NAMALWA (cell line): ENCODE data around the gene ATP4A.

Source experiments
- DNase-seq: peaks from one replicate; pipeline ENCODE4 v3.0.0-alpha.2; 2015; ENCODE audit warnings: low spot score

ATP4A gene

DNA sequence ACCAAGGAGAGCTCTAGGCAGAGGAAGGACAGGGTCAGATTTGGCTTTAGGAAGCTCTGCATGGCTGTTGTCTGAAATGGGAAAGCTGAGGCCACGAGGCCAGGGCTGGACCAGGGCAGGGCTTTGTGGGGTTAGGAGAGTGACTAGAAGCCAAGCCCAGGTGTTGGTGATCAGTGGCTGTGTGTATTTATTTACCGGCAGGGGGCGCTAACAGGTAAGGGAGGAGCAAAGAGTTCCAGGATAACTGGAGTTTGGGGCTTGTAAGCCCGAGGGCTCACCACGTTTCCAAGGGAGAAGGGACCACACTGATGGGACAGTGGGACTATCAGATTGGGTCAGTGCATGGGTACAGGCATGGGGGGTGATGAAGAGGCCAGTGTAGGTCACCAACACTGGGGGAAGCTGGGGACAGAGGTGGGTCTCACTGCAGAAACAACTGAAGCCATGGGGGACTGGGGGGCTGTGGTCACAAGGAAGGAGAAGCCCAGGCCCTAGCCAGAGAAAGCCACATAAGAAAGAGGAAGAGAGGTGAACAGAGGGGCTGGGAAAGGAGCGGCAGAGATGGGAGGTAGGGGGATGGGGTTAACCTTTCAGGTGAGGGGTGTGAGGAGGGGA lies 14.2 kb downstream of the ATP4A start:
- DNase-seq: peak; percentile 85

DNA sequence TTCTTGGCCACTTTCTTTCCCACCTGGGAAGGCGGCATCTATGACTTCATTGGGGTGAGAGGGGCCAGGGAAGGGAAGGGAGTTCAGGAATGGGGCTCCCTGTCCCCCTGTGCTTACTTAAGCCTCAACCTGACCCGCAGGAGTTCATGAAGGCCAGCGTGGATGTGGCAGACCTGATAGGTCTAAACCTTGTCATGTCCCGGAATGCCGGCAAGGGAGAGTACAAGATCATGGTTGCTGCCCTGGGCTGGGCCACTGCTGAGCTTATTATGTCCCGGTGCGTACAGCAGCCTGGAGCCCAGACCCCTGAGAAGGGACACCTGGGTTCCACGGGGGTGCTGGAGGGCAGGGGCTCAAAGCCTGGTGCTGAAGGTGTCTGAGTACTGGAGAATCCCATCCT lies 16.9 kb downstream of the ATP4A start:
- DNase-seq: no peak

DNA sequence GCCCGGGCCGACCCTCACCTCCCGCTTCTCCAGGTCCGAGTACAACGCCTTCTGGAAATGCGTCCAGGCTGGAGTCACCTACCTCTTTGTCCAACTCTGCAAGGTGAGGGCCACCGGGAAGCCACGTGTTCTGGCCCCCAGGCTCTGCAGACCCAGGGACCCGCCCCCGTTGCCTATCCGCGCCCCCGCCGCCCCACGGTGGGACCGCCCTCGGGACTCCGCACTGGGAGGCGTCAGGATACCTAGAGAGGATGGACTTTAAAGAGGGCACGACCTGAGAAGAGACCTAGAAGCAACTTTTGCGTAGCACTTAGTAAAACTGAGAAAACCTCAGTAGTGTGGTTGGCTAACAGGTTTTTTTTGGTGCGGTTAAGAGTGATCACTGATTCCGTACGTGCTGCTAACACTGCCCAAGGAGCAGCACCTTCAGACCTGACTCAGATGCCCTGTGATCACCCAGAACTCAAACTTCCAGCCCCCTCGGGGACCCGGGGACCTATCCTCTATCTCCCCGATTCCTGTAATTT lies 17.5 kb downstream of the ATP4A start:
- DNase-seq: peak; percentile 49

DNA sequence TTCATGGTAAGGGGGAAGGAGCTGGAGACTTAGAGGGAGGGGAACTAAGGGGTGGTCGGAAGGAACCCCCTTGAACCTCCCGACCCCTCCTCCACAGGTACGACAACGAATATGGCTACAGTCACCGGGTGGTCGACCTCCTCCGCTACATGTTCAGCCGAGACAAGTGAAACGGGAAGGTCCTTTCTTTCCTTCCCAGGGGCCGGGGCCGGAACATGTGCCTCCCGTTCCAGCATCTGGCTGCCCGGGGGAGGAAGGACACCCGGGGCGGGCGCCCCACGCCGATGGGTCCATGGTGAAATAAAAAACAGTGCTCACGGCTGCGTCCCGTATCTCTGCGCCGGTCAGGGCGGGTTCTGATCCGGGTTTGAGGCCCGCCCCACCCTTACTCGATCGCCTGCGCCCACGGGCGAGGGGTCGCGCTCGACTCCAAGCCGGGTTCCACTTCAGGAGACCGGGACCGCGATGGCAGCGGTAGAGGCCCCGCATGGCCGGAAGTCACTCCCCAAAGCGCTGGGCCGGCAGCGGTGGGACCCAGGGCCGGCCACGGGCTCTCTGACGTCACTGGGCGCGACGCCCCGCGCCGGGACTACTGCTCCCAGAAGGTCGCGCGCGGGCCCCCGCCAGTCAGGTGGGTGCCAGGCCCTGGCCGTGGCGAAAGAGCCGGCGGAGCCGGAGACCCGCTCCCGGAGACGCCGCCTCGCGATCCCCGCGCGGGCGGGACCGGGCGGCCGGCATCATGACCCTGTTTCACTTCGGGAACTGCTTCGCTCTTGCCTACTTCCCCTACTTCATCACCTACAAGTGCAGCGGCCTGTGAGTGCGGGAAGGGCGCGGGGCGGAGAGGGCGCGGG lies 18.2 kb downstream of the ATP4A start, which contains the start of gene TMEM147:
TMEM147 (plus strand) TSS at position 626 of the 854 bp plus-strand sequence; CDS start at position 740, 114 bp downstream.
- DNase-seq: peak; percentile 84

DNA sequence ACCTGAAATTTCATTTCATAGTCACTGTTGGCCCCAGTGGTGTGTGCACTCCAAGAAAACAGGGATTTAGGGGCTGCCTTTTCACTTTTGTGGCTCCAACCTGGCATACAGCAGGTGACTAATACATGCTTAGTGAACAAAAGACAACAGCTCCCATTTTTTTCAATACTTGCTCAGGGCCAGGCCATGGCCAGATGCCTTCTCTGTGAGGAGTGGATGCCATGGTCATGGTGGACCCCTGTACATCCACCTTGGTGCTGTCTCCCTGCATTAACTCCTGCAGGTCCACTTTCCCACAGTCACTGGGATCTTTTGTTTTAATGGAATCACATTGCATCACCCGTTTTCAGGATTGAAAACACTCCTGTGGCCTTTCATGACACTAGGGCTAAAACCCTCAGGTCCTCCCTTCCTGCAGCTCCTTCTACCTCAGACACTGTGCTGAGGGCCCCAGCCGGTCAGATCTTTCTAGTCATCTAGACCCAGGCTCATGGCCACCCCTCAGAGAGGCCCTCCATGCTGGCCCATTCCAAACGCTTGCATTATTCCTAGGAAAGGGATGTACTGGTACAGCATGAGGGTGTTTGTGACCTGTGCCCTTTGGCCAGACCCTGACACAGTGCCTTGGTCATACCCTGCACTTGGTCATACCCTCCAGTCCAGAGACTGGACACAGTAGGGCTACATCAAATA lies 19.2 kb downstream of the ATP4A start:
- no peak for DNase-seq

DNA sequence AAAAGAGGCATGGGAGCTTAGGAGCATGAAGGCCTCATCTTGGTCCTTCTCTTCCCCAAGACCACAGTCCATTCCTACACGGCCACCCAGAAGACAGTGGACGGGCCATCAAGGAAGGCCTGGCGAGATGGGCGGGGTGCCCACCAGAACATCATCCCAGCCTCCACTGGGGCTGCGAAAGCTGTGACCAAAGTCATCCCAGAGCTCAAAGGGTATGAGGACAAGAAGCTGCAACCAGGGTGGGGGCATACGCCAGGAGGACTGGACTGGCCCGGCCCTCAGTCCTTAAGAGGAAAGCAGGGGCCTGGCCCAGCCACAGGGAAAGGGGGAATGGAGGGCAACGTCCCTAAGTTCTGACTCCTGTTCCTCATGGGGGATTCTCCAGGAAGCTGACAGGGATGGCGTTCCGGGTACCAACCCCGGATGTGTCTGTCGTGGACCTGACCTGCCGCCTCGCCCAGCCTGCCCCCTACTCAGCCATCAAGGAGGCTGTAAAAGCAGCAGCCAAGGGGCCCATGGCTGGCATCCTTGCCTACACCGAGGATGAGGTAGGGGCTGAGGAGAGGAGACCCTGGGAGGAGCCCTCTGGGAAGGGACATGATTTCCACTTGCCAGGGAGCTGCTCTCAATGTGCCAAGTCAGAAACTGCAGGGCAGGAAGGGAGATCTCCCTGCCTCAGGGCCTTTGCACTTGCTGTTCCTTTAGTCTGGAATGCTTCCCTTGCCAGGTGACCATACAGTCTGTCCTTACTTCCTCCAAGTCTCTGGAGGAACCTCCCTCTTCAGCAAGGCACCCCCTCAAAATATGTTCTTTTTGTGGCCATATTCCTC lies 20.0 kb downstream of the ATP4A start:
- no peak for DNase-seq

DNA sequence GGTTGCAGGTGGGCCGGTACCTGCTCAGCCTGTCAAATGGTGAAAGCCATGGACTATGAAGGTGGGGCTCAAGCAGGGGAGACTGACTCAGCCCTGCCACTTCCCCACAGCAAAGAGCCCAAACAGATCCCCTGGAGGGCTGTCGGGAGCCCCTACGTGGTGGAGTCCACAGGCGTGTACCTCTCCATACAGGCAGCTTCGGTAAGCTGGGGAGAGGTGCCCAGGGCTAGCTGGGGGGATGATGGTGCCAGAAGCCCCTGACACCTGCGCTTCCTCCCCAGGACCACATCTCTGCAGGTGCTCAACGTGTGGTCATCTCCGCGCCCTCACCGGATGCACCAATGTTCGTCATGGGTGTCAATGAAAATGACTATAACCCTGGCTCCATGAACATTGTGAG lies 21.2 kb downstream of the ATP4A start:
- DNase-seq: no peak

DNA sequence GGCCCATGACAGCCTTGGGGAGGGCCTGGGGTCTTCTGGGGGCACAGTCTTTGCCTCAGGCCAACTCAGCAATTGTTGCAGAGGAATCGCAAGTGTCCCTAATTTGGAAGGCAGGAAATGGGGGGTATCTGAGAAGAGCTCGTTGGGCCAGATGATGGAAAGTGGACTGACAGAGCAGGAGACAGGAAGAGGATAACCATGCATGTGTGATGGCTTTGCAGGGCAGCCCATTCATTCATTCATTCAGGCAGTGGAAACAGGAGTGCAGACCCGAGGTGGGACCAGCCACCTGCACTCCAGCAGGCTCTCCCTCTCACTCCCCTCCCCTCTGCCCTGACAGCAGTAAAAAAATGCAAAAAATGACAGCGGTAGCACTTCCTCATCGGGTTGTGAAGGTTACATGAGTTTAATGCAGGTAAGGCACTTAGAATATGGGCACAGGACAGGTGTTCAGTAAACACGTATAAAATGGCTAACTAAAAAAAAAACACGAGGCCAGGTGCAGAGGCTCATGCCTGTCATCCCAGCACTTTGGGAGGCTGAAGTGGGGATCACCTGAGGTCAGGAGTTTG lies 23.0 kb downstream of the ATP4A start:
- DNase-seq: no peak

DNA sequence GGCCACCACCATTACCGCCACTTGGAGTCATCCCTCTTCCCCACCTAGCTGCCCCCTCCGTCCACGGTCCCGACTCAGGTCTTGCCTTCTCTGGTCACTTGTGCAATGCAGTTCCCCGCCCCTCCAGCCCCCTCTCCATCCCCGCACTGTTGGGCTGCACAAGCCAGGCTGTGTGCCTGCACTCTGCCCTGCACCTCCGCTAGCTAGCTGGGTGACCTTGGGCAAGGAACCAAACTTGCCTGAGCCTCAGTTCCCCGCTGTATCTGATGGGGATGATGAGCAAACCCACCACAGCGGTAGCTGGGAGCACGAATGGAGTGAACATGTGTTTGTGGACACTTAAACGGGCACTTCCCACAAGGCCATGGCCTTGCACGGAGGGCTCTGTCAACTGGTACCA lies 23.6 kb downstream of the ATP4A start:
- DNase-seq: no peak

DNA sequence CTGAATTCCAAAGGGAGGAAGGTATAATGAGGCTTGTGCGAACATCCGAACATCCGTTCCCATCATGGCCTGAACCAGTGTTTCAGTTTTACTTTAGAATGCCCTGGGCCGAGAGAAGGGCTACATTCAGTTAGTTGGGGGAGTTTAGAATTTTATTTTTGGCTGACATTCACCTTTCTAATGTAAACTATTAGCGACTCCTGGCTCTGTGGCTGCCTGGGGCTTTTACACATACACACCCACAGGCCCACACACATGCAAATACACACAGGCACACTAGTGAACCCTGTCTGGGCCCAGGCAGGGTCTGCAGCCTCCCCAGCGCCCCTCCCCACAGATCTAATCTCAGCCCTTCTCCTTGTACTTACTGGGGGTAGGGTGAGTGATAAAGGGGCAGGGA lies 24.1 kb downstream of the ATP4A start:
- no peak for DNase-seq

DNA sequence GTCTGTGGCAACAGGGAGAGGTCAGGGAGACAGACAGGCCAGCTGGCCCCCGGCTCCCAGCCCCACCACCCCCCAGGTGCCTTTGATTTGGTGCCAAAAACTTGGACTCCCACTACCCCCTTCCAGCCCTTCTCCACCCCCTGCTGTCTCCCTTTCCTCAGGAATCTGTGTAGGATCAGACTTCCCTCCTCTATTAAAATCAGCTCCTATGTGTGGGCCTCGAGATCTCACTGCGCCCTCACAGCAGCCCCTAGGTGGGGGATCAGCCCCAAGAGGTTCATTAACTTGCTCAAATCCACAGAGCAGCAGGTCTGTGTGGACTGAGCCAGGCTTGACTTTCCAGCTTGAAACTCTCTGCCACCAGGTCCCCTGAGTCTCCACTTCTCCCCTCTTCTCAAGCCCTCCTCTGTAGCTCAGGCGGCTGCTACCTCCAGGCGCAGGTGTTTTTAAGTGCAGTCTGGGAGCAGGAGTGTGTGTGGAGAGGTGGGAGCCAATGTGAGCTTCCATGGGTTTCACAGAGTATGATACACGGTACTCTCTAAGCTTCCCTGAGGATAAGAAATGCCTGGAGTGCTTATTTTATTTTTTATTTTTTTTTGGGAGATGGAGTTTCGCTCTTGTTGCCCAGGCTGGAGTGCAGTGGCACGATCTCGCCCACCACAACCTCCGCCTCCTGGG lies 28.5 kb downstream of the ATP4A start:
- no peak for DNase-seq

DNA sequence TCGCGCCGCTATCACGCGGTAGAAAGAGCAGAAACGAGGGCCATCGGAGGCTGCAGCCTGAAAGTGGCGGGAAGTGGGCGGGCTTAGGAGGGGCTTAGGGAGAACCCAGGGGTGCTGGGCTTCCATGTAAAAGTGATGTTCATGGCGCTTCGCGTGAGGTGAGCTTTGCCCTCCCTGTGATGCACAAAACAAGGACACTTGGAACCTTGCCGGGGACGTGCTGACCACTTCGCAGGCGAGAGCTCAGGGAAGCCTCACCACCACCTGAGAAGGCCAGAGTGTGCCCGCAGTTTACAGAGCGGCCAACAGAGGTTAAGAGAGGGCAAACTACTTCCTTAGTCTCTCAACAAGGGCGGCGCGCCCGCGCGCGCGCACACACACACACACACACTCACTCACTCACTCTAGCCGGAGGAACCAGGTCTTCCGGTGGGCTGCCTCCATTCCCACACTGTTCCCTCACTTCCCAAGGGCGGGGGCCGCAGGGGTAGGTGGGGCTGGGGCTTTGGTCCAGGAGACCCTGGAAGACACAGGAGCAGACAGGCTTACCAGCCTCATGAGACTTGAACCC lies 29.6 kb downstream of the ATP4A start:
- DNase-seq: no peak

DNA sequence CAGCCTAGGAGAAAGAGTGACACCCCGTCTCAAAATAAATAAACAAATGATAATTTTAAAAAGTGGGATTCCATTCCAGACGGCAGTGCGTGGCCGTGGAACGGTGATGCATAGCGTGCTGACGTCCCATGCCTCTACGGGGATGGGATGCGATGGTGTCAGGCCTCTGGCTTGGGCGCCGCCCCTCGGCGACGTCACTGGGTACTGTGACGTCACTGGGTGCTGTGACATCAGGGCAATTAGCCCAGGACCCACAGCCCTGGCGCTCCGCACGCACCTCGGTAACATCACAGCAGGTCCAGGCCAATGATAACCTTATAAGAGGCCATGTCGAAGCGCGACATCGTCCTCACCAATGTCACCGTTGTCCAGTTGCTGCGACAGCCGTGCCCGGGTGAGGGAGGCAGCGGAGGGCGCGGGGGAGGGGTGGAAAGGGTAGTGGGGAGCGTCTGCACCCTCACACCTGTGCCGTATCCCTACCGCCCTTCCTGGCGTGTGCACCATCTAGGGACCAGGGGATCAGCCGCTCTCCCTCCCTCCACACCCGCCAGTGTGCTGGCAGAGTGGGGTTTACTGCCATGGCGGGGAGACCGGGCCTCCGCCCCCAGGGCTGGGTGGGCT lies 30.1 kb downstream of the ATP4A start, which contains the start of gene GAPDHS:
GAPDHS (plus strand) TSS at position 256 of the 621 bp plus-strand sequence; CDS start at position 328, 72 bp downstream.
- DNase-seq: no peak

DNA sequence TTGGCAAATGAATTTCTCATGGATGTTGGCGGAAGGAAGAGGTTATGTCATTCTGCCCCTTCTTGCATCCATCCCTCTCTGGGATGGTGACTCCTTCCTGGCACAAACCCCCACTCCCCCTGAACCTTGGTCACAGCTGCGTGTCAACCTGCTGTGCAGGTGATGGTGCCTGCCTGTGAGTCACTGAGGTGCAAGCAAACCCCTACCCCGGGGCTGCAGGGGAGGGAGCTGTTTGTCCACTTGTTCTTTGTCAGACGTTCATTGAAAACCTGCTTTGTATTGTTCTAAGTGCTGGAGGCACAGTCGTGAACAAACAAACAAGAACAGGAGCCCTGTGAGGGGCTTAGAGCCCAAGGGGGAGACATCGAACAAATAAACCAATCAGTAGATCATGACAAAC lies 32.2 kb downstream of the ATP4A start:
- no peak for DNase-seq

DNA sequence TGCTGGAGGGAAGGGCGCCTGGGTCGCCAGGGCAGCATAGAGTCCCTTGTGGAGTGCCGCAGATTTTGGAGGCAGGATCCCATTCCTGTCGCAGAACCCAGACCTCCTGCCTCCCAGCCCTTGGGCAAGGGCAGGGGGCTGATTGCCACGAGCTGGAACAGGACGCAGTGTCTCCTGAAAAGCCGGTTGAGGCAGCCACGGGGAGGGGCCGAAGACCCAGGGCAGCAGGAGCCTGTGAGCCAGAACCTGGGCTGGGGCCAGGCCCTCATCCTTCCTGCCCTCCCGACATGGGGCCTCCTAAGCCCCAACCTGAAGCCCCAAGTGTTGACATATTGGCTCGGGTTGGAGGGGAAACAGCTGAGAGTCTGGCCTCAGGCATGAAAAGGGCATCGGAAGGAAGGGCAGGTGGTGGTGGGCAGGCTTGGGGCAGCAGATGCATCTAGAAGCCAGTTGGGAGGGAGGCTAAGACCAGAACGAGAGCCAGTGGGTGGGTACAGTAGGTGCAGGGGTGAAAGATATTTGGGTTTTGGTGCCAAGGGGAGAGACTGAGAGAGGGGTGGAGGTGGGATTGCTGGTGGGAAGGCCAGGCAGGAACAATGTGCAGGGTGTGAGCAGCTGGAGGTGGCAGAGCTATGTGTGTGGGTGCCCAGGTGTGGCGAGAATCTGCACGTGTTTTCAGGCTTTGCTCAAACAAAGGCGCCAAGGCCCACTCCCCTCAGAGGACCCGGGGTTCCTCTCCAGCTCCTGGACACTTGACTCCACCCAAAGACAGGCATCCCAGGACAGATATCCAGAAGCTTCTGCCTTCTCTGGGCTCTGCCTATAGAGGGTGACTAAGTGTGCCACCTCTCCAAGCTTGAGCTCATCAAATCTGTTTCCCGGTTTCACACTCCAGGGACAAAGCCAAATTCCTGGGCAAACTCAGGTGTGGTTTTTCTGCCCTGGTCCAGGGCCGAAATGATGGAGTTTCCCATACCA lies 33.9 kb downstream of the ATP4A start:
- no peak for DNase-seq

DNA sequence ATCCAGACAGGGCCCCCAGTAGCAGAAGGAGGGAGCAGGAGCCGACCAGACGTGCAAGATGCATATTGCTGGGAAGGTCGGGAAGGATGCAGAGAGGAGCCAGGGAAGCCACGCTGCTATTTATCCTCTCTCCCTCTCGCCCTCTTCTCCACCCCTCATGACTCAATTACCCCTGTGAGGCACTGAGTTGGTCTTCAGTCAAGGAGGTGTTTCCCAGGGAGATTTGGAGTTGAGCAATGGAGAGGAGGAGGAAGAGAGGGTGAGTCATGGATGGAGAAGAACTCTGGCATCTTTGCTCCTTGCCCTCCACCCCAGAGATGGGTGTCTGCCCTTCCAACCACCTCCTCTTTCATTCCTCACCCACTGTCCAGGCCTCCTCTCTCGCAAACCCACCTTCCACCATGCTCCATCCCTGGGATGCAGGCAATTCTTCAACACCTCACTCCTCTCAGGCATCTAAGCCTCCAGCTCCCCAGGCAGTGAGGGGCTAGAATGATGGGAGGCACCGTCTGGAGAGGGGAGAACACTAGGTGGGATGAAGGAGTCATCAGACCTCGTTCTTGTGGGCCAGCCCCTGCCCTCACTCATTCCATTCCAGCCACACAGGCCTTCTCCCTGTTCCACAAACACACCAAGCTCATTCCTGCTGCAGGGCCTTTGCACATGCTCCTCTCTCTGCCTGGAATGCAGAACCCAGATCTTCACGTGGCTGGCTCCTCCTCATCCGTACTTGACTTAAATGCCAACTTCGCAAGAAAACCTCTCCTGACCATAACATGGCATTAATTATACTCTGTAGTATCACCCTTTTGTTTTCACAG lies 35.0 kb downstream of the ATP4A start, which contains the start of gene SBSN:
SBSN (minus strand) TSS at position 94 of the 821 bp plus-strand sequence; CDS start at position 64, 30 bp downstream.
- no peak for DNase-seq

DNA sequence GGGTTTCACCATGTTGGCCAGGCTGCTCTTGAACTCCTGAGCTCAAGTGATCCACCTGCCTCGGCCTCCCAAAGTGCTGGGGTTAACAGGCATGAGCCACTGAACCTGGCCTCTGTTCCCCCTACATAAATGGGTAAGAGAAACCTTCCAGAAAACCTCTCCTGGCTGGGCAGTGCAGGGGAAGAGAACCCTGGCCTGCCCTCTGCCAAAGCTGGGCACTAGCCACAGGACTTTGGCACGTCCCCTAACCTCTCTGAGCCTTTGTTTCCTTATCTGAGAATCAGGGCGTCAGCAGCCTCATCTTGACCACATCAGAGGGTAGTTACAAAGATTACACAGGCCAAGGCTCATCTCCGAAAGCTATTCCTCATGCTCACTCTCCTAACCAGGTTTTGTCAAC lies 37.6 kb downstream of the ATP4A start:
- no peak for DNase-seq
